ENCODE measurements around the gene FURIN.
"Not testable (repeated sequence)": the region's sequence is repeated elsewhere in the genome, so short reads cannot be mapped to it uniquely, and the experiment has no call there.

Gene FURIN

DNA sequence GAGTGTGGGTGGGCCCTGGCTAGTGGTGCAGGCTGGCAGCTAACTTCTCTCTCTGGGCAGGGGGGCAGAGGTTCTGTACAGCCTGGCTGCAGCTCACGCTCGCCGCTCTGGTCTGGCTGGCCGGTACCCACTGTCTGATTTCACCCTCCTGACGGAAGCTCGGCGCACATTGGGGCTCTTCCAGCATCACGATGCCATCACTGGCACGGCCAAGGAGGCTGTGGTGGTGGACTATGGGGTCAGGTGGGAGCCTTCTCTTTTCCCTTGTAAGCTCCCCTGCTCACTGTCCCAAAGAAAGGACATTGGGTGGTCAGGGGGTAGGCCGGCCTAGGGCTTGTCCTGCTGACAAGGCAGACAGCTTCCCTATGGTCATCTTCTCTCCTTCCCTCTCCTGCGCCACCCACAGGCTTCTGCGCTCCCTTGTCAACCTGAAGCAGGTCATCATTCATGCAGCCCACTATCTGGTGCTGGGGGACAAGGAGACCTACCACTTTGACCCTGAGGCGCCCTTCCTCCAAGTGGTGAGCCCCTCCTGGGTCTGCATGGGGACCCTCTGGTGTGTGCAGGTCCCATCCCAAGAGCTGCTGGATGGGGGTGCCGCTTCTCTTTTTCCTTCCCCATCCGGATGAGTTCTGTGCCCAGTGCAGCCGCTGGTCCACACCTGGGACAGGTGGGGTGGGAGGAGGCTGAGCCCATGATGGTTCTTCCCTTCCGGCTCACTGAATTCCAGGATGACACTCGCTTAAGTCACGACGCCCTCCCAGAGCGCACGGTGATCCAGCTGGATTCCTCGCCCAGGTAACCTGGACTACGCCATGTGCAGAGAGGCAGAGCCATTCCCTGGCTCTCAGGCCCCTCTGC is 42.3 kb downstream of the FURIN start:
- DNase-seq (ENCODE audit: extremely low spot score, insufficient read length, low read depth), result no peak
- FAIRE-seq, result no peak

DNA sequence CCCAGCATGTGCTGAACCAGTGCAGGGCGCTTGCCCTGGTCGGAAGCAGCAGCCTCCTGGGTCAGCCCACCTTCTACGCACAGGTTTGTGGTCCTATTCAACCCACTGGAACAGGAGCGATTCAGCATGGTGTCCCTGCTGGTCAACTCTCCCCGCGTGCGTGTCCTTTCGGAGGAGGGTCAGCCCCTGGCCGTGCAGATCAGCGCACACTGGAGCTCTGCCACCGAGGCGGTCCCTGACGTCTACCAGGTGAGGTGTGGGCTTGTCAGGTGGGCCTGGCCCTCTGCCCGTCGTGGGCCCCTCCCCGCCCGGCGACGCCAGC is 42.9 kb downstream of the FURIN start:
- DNase-seq (ENCODE audit: extremely low spot score, insufficient read length, low read depth) (no peak), FAIRE-seq (no peak)

DNA sequence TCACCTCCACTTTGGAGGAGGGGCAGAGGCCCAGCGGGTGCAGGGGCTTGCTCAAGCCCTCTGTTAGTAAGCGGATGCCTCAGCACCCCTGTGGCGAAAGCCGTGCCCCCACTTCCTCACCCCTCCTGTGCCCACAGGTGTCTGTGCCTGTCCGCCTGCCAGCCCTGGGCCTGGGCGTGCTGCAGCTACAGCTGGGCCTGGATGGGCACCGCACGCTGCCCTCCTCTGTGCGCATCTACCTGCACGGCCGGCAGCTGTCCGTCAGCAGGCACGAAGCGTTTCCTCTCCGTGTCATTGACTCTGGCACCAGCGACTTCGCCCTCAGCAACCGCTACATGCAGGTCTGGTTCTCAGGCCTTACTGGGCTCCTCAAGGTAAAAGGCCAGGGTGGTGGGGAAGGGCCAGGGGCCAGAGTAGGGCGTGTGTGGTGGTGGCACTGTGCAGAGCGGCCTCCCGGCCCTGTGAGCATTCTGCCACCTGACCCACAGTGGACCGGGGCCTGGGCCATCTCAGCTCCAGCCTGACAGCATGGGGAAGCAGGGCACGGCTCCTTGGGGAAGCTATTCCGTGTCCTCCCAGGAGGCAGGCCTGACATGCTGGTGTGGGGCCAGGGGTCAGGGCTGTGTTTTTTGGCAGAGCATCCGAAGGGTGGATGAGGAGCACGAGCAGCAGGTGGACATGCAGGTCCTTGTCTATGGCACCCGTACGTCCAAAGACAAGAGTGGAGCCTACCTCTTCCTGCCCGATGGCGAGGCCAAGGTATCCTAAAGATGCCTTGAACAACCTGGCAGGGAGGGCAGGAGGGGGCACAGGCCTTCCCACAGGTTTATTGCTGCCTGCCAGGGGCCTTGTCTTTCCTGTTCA is 43.8 kb downstream of the FURIN start:
- DNase-seq (ENCODE audit: extremely low spot score, insufficient read length, low read depth) (no peak), FAIRE-seq (no peak)

DNA sequence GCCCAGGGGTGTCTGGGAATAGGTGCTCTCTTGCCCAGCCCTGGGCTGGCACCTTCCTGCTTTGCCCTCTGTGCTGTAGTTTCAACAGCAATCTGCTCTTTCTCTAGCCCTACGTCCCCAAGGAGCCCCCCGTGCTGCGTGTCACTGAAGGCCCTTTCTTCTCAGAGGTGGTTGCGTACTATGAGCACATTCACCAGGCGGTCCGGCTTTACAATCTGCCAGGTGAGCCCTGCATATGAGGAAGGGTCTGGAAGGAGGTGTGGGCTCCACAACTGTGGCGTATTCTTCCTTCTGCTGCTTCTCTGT is 44.3 kb downstream of the FURIN start:
- FAIRE-seq, result no peak
- DNase-seq (ENCODE audit: extremely low spot score, insufficient read length, low read depth), result no peak

DNA sequence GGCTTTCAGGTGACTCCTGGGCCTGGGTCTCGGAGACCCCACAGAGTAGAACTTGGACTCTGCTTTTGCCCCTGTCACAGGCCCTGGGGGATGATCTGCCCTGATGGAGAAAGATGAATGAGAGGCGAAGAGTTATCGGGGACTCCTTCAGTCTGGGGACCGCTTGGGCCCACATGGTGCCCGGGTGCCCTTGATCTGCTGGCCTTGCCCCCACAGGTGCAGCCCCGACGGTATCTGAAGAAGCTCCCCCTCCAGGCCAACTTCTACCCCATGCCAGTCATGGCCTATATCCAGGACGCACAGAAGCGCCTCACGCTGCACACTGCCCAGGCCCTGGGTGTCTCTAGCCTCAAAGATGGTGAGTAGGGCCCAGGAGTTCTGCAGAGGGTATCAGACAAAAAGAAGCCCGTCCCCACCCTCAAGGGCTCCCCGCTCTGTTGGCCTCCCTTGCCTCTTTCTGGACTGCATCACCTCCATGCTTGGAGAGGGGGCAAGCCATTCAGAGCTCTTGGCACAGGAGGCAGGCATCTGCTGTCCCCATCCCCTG is 45.1 kb downstream of the FURIN start:
- FAIRE-seq, result no peak
- DNase-seq (ENCODE audit: extremely low spot score, insufficient read length, low read depth), result no peak

DNA sequence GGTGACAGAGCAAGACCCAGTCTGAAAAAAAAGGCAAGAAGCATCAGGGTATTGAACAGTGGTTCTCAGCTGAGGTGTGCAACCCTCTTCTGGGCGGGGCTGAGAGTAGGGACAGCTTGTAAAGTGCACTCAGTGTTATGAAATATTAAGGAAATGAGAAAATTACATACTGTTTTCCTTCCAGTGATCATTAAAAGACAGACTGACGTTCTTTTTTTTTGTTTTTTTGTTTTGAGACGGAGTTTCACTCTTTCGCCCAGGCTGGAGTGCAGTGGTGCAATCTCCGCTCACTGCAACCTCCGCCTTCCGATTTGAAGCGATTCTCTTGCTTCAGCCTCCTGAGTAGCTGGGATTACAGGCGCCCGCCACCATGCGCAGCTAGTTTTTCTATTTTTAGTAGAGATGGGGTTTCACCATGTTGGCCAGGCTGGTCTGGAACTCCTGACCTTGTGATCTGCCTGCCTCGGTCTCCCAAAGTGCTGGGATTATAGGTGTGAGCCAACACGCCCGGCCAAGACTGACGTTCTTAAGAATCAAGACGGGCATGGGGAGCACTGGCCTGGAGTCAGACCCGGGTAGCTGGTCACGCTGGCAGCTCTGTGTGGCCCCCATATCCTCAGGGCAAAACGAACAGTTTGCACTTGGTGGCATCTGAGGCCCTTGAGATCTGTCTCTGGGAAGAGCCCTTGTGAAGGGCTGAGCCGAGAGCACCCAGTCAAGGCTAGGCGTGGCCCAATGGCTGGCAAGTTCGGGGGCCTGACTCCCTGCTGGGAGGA is 46.1 kb downstream of the FURIN start:
- DNase-seq (ENCODE audit: extremely low spot score, insufficient read length, low read depth), result no peak
- no peak for FAIRE-seq

DNA sequence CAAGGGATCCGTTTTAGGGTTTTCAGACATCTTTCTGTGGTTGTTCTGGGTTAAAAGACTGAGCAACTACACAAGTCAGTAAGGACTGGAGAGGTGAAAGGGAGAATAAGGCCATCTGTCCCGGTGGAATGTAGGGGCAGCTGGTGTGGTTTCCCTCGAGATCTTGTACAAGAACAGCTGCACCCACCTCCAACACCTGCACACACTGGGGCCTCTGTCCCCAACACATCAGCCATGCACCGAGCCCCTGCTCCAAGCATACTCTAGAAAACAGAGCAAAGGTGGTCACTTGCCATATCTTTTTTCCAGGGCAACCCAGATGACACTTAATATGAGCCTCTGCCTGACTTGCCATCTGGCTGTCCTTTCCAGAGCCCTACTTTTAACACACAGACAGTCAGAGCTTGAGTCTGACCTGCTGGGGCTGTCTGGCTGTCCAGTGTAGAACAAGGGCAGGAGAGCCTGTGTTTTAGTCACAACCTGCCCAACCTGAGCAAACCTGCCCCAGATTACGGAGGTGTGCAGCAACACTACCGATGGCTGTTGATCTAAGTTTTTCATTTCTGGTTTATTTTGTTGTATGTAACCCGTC is 46.9 kb downstream of the FURIN start:
- no peak for FAIRE-seq

DNA sequence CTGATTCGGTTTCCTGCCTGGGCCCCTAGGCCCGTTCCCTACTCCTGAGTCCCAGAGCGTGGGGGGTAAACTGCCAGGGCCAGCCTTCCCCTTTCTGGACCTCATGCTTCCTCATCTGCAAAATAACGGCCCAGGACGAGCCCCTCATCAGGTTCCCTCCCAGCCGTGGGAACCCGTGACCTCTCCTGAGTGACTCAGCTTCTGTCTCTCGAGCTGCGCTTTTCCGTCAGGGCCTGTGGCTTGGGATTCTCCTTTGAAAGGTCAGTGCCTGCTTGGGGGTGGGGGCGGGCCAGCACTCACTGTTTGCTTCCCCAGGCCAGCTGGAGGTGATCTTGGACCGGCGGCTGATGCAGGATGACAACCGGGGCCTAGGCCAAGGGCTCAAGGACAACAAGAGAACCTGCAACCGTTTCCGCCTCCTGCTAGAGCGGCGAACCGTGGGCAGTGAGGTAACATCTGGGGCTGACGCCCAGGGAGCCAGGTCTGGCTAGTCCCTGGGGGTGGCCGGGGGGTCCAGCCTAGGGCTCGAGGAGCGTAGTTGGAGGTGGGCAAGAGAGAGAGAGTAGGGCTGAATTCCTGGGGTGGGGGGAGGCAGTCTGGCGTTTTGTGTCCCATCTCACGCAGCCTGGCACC is 47.5 kb downstream of the FURIN start:
- FAIRE-seq (no peak), DNase-seq (ENCODE audit: extremely low spot score, insufficient read length, low read depth) (no peak)

More for the DNA sequence above, 46.9 kb downstream of the FURIN start:
- DNase-seq (ENCODE audit: extremely low spot score, insufficient read length, low read depth), result no peak

DNA sequence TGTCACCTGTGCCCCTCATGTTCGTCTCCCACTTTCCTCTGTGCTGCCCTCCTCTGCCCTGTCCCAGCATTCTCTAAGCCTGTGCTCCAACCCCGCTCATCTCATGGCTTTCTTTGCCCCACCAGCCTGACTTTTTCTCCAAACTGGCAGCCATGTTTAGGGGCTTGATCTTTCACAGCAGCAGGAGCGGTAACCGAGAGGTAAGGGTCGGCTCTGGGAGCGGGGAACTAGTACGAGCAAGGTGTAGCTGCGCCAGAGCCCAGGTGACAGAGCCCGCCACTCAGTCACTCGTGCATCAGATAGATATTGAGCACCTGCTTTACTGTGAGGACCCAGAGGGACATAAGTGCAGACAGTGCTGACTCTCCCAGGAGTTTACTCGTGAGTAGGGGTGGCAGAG is 48.1 kb downstream of the FURIN start:
- no peak for DNase-seq (ENCODE audit: extremely low spot score, insufficient read length, low read depth)
- no peak for FAIRE-seq

DNA sequence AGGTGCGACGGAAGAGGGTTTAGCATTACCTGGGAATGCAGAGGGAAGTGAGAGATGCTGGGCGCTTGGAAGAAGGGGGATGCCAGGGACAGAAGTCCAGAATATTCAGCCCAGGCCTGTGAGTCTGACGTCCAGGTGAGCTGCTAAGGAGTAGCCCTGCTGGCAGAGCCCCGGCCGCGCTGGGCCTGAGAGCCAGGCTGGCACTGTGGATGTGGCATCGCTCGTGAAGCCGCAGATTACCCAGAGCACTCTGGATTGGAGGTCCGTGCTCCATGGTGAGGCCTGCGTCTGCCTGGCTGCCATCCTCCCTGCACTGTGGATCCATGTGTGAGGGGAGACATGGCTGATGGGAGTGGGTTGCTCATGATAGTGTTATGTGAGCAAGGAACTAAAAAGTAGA is 49.2 kb downstream of the FURIN start:
- no peak for DNase-seq (ENCODE audit: extremely low spot score, insufficient read length, low read depth)
- FAIRE-seq, result no peak

DNA sequence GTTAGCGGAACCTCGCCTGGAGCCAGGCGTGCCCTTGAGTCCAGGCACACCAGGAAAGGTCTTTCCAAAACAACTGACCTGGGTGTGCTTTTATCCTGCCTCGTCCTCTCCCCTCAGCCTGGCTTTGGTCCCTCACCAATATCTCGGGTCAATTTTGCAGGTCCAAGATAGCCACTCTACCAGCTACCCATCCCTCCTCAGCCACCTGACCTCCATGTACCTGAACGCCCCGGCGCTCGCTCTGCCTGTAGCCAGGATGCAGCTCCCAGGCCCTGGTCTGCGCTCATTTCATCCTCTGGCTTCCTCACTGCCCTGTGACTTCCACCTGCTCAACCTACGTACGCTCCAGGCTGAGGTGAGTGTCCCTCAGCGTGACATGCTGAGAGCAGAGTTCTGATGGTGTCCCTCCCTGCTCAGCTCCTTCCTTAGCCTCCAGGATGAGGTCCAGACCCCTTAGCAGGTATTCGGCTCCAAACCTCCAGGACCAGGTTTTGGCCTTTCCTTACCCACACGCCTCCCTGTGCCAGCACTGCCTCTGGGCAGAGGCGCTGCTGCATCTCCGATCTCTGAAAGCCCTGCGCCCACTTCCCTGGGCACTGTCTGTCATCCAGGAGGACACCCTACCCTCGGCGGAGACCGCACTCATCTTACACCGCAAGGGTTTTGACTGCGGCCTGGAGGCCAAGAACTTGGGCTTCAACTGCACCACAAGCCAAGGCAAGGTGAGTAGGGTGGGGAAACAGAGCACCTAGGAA is 49.8 kb downstream of the FURIN start:
- DNase-seq (ENCODE audit: extremely low spot score, insufficient read length, low read depth) (no peak), FAIRE-seq (no peak)

DNA sequence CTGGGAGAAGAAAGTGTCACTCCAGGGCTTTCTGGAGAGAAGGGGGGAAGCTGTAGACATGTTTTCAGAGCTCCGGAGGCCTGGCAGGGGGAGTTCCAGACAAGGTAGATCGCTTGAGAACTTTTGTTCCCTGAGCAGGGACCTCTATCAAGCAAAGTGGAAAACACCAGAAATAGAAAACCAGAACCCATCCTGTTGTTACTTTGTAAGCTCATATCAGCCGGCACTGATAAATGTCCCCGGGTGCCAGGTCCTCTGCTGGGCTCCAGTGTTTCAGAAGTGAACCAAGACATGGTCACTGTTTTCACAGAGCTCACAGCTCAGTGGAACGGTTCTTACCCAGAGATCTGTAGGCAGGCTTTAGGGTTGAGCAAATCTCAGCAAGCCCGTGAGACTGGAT is 50.4 kb downstream of the FURIN start:
- FAIRE-seq (no peak), DNase-seq (ENCODE audit: extremely low spot score, insufficient read length, low read depth) (no peak)

DNA sequence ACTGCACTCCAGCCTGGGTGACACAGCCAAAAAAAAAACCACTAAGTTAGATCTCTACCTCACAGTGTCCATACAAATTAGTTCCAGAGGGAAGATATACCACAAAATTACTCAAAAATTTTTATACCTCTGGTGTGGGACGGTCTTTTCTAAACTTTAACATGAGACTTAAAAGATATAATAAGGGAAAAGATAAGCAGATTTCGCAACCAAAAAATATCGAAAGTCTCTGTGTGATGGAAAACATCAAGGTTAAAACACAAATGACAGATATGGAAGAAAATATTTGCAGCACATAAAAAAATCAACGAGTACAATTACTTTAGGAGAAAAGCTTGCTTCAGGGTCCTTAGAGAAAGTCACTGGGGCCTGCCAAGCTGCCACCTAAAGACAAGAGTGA is 53.5 kb downstream of the FURIN start:
- no peak for DNase-seq (ENCODE audit: extremely low spot score, insufficient read length, low read depth)
- no peak for FAIRE-seq

DNA sequence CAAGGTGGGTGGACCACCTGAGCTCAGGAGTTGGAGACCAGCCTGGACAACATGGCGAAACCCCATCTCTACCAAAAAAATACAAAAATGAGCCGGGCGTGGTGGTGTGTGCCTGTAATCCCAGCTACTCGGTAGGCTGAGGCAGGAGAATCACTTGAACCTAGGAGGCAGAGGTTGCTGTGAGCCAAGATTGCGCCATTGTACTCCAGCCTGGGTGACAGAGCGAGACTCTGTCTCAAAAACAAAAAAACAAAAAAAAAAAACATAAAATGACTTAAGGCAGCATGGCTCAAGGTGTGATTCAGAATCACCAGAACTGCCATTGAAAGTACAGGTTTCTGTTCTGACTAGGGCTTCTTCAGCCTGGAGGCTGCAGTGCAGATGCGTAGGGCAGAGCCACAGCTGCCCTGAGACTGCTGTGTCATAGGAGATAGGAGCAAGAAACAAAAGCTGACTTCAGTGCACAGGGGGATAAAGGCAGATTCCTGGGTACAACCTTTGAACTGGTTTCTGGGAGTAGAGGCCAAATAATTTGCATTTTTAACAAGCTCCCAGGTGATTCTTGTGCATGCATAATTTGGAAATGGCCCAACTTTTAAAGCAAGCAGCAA is 54.4 kb downstream of the FURIN start:
- DNase-seq (ENCODE audit: extremely low spot score, insufficient read length, low read depth); FAIRE-seq: not testable (repeated sequence)

DNA sequence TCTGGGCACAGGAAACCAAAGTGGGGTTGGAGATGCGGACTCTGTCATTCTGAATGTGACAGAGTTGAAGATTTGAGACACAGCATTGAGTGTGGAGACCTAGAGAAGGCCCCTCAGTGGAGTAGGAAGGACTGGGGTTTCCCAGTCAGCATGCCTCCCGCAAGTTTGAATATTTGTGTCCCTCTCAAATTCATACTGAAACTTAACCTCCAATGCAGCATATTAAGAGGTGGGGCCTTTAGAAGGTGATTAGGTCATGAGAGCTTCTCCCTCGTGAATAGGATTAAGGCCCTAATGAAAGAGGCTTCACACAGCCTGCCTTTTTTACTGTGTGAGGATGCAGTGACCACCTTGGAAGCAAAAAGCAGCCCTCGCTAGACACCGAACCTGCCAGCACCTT is 56.0 kb downstream of the FURIN start:
- FAIRE-seq, result peak; percentile 94
- DNase-seq (ENCODE audit: extremely low spot score, insufficient read length, low read depth), result no peak

DNA sequence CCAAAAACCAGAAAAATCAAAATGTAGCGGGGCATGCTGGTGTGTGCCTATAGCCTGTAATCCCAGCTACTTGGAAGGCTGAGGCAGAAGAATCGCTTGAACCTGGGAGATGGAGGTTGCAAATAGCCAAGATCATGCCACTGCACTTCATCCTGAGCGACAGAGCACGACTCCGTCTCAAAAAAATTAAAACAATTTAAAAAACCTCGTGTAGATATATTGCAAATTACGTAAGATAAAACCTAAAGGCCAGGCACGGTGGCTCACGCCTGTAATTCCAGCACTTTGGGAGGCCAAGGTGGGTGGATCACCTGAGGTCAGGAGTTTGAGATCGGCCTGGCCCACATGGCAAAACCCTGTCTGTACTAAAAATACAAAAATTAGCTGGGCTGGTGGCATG is 58.4 kb downstream of the FURIN start:
- not testable (repeated sequence) for DNase-seq (ENCODE audit: extremely low spot score, insufficient read length, low read depth); FAIRE-seq

DNA sequence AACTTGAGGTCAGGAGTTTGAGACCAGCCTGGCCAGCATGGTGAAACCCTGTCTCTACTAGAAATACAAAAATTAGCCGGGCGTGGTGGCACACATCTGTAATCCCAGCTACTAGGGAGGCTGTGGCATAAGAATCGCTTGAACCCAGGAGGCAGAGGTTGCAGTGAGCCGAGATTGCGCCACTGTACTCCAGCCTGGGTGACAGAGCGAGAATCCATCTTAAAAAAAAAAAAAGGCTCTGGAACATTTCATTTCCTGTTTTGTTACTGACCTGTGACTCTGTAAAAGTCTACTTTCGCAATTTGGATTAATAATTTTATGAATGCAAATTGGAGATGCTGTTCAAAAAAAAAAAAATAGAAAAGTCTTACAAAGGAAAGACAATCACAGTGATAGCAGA is 59.7 kb downstream of the FURIN start:
- FAIRE-seq; DNase-seq (ENCODE audit: extremely low spot score, insufficient read length, low read depth): not testable (repeated sequence)

DNA sequence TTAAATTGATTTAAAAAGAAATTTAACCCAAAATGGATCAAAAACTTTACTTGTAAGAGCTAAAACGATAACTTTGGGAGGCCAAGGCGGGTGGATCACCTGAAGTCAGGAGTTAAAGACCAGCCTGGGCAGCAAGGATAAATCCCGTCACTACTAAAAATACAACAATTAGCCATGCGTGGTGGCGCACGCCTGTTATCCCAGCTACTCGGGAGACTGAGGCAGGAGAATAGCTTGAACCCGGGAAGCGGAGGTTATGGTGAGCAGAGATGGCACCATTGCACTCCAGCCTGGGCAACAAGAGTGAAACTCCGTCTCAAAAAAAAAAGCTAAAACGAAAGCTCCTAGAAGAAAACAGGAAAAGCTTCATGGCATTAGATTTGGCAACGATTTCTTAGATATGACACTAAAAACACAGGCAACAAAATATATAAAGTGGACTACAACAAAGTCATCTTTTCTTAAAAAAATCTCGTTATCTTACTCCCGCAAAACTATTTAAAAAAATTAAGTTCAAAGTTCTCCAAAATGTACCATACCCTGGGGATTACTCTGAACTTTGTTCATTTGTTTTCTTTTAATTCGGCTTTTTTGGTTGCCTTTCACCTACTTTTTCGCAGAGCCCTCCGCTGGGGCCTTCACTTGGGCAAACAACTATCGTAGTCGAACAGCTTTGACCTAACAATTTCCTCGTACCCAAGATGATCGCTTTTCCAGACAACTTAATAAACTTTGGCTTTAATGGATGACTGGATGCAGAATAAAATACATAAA is 61.0 kb downstream of the FURIN start:
- FAIRE-seq (no peak), DNase-seq (ENCODE audit: extremely low spot score, insufficient read length, low read depth) (no peak)
